MCF 10A (cell line): ENCODE results near the gene GJC1. TPM values are rescaled to one million over a fixed set of nuclear protein-coding genes. Genes with fewer than 3 reads are reported as not detected.

Source experiments
- BruUV-seq: library from RNA; stranded (reverse); fragments of 400-500 nt; replicated peaks from 2 replicates; lab custom pipeline; 2021; lab: Mats Ljungman, UMichigan
- CTCF ChIA-PET: fragments of 300-600 bp; sonication (Branson Sonifier 250); formaldehyde crosslinking; extraction: SDS; loops from one replicate; lab custom pipeline; 2021; ENCODE audit warnings: antibody characterized with exemption, inconsistent platforms; lab: Yijun Ruan, JAX
- POLR2A ChIA-PET: fragments of 300-600, 350-650 bp; sonication (Branson Sonifier 250); formaldehyde crosslinking; extraction: SDS; loops from one replicate; lab custom pipeline; 2020; ENCODE audit warnings: antibody characterized with exemption, inconsistent platforms; lab: Yijun Ruan, JAX
- DNase-seq: peaks from one replicate; pipeline ENCODE4 v3.0.0-alpha.2; 2018; ENCODE audit not compliant: unreplicated experiment
- H3K27ac Mint-ChIP-seq: one replicate; pipeline ENCODE4 v1.8.0; 2022; ENCODE audit warnings: mild to moderate bottlenecking, low read depth, mixed read lengths; ENCODE audit not compliant: unreplicated experiment
- H3K27me3 Mint-ChIP-seq: one replicate; pipeline ENCODE4 v1.8.0; 2022; ENCODE audit warnings: mixed read lengths; ENCODE audit not compliant: insufficient read depth, unreplicated experiment
- H3K36me3 Mint-ChIP-seq: one replicate; pipeline ENCODE4 v1.8.0; 2022; ENCODE audit warnings: mild to moderate bottlenecking, moderate library complexity, mixed read lengths; ENCODE audit not compliant: insufficient read depth, unreplicated experiment
- H3K4me1 Mint-ChIP-seq: one replicate; pipeline ENCODE4 v1.8.0; 2022; ENCODE audit warnings: mixed read lengths; ENCODE audit not compliant: insufficient read depth, unreplicated experiment
- H3K4me3 Mint-ChIP-seq: one replicate; pipeline ENCODE4 v1.8.0; 2022; ENCODE audit warnings: mild to moderate bottlenecking, moderate library complexity, mixed read lengths; ENCODE audit not compliant: unreplicated experiment
- H3K9me3 Mint-ChIP-seq: one replicate; pipeline ENCODE4 v1.8.0; 2022; ENCODE audit warnings: mixed read lengths; ENCODE audit not compliant: unreplicated experiment
- CTCF ChIP-seq: fragments of 200-600 bp; IDR thresholded peaks from one replicate; pipeline ENCODE4 v1.8.0; 2022; ENCODE audit warnings: antibody characterized with exemption, mild to moderate bottlenecking; ENCODE audit not compliant: unreplicated experiment
- intact Hi-C: fragments of 100-400 bp; cut with micrococcal nuclease; formaldehyde crosslinking; loops from 2 replicates; pipeline ENCODE4 v1.14.1; 2022
- total RNA-seq: library from RNA; stranded (reverse); gene quantifications from 2 replicates; pipeline ENCODE4 v1.2.3, GENCODE V29; 2022

Gene GJC1
- total RNA-seq, 1 experiment from 2014 or later: 6.9 TPM

- DNase-seq: no peak
- no peaks in the 10 kb centered on the region for H3K9me3 Mint-ChIP-seq
- CTCF ChIA-PET: interaction anchor here (0.6 to 1.6 kb wide), 2 partner anchors 47 to 106 kb away, joined by 3 to 5 read pairs; no protein-coding TSS in a partner anchor
- H3K36me3 Mint-ChIP-seq: no peaks in the 10 kb centered on the region
- peak overlapping the region; percentile 23 for H3K4me3 Mint-ChIP-seq
- no peak for TF ChIP-seq CTCF
- POLR2A ChIA-PET: no interaction called here
- no peaks in the 10 kb centered on the region for H3K4me1 Mint-ChIP-seq
- intact Hi-C loops: no loop called here
- BruUV-seq: no TSS peak
- H3K27me3 Mint-ChIP-seq: peaks cover 16% of the 10 kb centered on the region
- no peak overlapping the region for H3K27ac Mint-ChIP-seq
These were observed 70.8 kb downstream of the GJC1 start for GRCh38 chr17:44759086-44759915.

GRCh38 chr17:44758414-44759085 is 71.5 kb downstream of the GJC1 start, which contains the start of gene ADAM11:
ADAM11 (plus strand) TSS chr17:44758988; CDS start chr17:44759200, 212 bp downstream.
- no TSS peak for BruUV-seq
- H3K27me3 Mint-ChIP-seq: peaks cover 16% of the 10 kb centered on the region
- TF ChIP-seq CTCF: no peak
- ChIA-PET CTCF (no interaction called here), POLR2A (no interaction called here)
- H3K4me1 Mint-ChIP-seq: no peaks in the 10 kb centered on the region
- H3K4me3 Mint-ChIP-seq: peak within 1 kb of the TSS; percentile 66
- no peak for DNase-seq
- H3K9me3 Mint-ChIP-seq: no peaks in the 10 kb centered on the region
- intact Hi-C loops: no loop called here
- peaks cover 5% of the 10 kb centered on the region for H3K36me3 Mint-ChIP-seq
- H3K27ac Mint-ChIP-seq: peak within 1 kb of the TSS; percentile 50

- intact Hi-C loops: no loop called here
- peak overlapping the region; percentile 66 for H3K4me3 Mint-ChIP-seq
- H3K36me3 Mint-ChIP-seq: peaks cover 7% of the 10 kb centered on the region
- DNase-seq: no peak
- BruUV-seq: no TSS peak
- peaks cover 16% of the 10 kb centered on the region for H3K27me3 Mint-ChIP-seq
- ChIA-PET CTCF (no interaction called here), POLR2A (no interaction called here)
- no peaks in the 10 kb centered on the region for H3K9me3 Mint-ChIP-seq
- H3K4me1 Mint-ChIP-seq: no peaks in the 10 kb centered on the region
- H3K27ac Mint-ChIP-seq: peak overlapping the region; percentile 50
- TF ChIP-seq CTCF: no peak
These were observed 72.1 kb downstream of the GJC1 start for GRCh38 chr17:44757918-44758413.
